HCT116 (cell line): ENCODE results near the gene PLA2G2D. TPM values are rescaled to one million over a fixed set of nuclear protein-coding genes. Genes with fewer than 3 reads are reported as not detected.

ENCODE experiments used
- ATAC-seq: fragments of 200-7000 bp; cut with Tn5 transposase; 2 replicates; pipeline ENCODE4 v1.9.1; 2020; ENCODE audit warnings: mild to moderate bottlenecking, moderate library complexity
- BruUV-seq: library from RNA; stranded (reverse); fragments of 400-500 nt; replicated peaks from 2 replicates; lab custom pipeline; 2021; lab: Mats Ljungman, UMichigan
- CTCF ChIA-PET: fragments of 300-600 bp; sonication (Branson Sonifier 250); formaldehyde crosslinking; loops from one replicate; lab custom pipeline; 2021; ENCODE audit warnings: antibody characterized with exemption; lab: Charles Lee
- POLR2A ChIA-PET: fragments of 300-600, 350-600 bp; sonication (Branson Sonifier 250); formaldehyde crosslinking; loops from one replicate; lab custom pipeline; 2021; ENCODE audit warnings: antibody characterized with exemption; lab: Charles Lee
- RAD21 ChIA-PET, 2 experiments: fragments of 300-600 bp; sonication (Branson Sonifier 250); formaldehyde crosslinking; loops; one replicate each; lab custom pipeline; 2023; ENCODE audit warnings: low total read pairs in 2 of 2; ENCODE audit not compliant: uncharacterized antibody in 2 of 2, unreplicated experiment in 2 of 2, low non-redundant PET in 1 of 2; lab: Charles Lee
- DNase-seq: peaks from one replicate; pipeline ENCODE4 v3.0.0-alpha.2; 2010; ENCODE audit warnings: low read depth, low spot score
- H2AFZ ChIP-seq: fragments of 200-600 bp; shearing (Covaris generic), sonication (generic); 2 replicates; pipeline ENCODE4 v1.6.1; 2017; ENCODE audit warnings: low read depth, mixed run types, mixed read lengths, antibody characterized with exemption, low read length; ENCODE audit not compliant: poor library complexity, severe bottlenecking
- H3K27ac ChIP-seq: 2 replicates; pipeline ENCODE4 v1.5.1; 2012; ENCODE audit warnings: low read depth, low read length
- H3K27me3 ChIP-seq: fragments of 200-600 bp; sonication (generic); 2 replicates; pipeline ENCODE4 v1.6.1; 2016; ENCODE audit warnings: mixed run types, low read length, mixed read lengths; ENCODE audit not compliant: insufficient read depth
- H3K36me3 ChIP-seq, 2 experiments: fragments of 200-500 bp in 1 of 2; fragments of 200-600 bp in 1 of 2; sonication (Bioruptor generic) in 1 of 2; sonication (generic) in 1 of 2; 2 replicates each; pipeline versions ENCODE4 v1.5.1 to v1.6.1; 2014 to 2016; ENCODE audit warnings: low read length in 2 of 2, inconsistent platforms in 1 of 2, mixed read lengths in 1 of 2, mixed run types in 1 of 2; ENCODE audit not compliant: insufficient read depth in 2 of 2, control insufficient read depth in 1 of 2
- H3K4me1 ChIP-seq, 2 experiments: fragments of 200-600 bp in 1 of 2; sonication (generic) in 1 of 2; 2 replicates each; pipeline versions ENCODE4 v1.5.1 to v1.6.1; 2012 to 2017; ENCODE audit warnings: low read length in 2 of 2, inconsistent platforms in 1 of 2, mild to moderate bottlenecking in 1 of 2, mixed read lengths in 1 of 2, mixed run types in 1 of 2, moderate library complexity in 1 of 2; ENCODE audit not compliant: insufficient read depth in 2 of 2, control insufficient read depth in 1 of 2
- H3K4me2 ChIP-seq: fragments of 200-600 bp; sonication (generic); 2 replicates; pipeline ENCODE4 v1.6.1; 2017; ENCODE audit warnings: mixed run types, low read length, mixed read lengths
- H3K4me3 ChIP-seq, 2 experiments: fragments of 200-600 bp in 1 of 2; sonication (generic) in 1 of 2; replicated peaks in 1 of 2; 2 replicates each; pipeline ENCODE4 v1.5.1; 2011 to 2016; ENCODE audit warnings: low read length in 2 of 2, control low read depth in 1 of 2, low read depth in 1 of 2, mild to moderate bottlenecking in 1 of 2, mixed read lengths in 1 of 2, mixed run types in 1 of 2
- H3K79me2 ChIP-seq: fragments of 200-600 bp; sonication (generic); 2 replicates; pipeline ENCODE4 v1.6.1; 2017; ENCODE audit warnings: mild to moderate bottlenecking, mixed run types, low read length, moderate library complexity, mixed read lengths; ENCODE audit not compliant: insufficient read depth
- H3K9ac ChIP-seq: fragments of 200-600 bp; sonication (generic); 2 replicates; pipeline ENCODE4 v1.6.1; 2016; ENCODE audit warnings: low read length, mixed read lengths
- H3K9me2 ChIP-seq: fragments of 200-600 bp; sonication (generic), shearing (Covaris generic); 2 replicates; pipeline ENCODE4 v1.6.1; 2017; ENCODE audit warnings: mixed run types, mild to moderate bottlenecking, moderate library complexity; ENCODE audit not compliant: insufficient read depth
- H3K9me3 ChIP-seq, 2 experiments: fragments of 200-500 bp in 1 of 2; fragments of 200-600 bp in 1 of 2; sonication (Bioruptor generic) in 1 of 2; sonication (generic) in 1 of 2; 2 replicates each; pipeline ENCODE4 v1.6.1; 2014 to 2017; ENCODE audit warnings: low read length in 2 of 2, mixed read lengths in 2 of 2, inconsistent platforms in 1 of 2, low read depth in 1 of 2, mild to moderate bottlenecking in 1 of 2, mixed run types in 1 of 2, moderate library complexity in 1 of 2; ENCODE audit not compliant: control insufficient read depth in 1 of 2, insufficient read depth in 1 of 2
- H4K20me1 ChIP-seq: fragments of 200-600 bp; sonication (generic), shearing (Covaris generic); 2 replicates; pipeline ENCODE4 v1.6.1; 2017; ENCODE audit warnings: mixed run types, mild to moderate bottlenecking, moderate library complexity; ENCODE audit not compliant: insufficient read depth
- CBX3 ChIP-seq: IDR thresholded peaks from 2 replicates; pipeline ENCODE4 v1.6.1; 2012; ENCODE audit warnings: low read depth
- CEBPB ChIP-seq: IDR thresholded peaks from 2 replicates; pipeline ENCODE4 v1.6.1; 2012; ENCODE audit warnings: low read depth
- CTCF ChIP-seq, 3 experiments: fragments of 200-600 bp in 1 of 3; sonication (generic) in 1 of 3; IDR thresholded peaks in 2 of 3; conservative IDR thresholded peaks in 1 of 3; 2 replicates each; pipeline ENCODE4 v1.5.1; 2012 to 2017; ENCODE audit warnings: low read depth in 2 of 3, low read length in 2 of 3, antibody characterized with exemption in 1 of 3, borderline replicate concordance in 1 of 3, control low read depth in 1 of 3, mild to moderate bottlenecking in 1 of 3, mixed read lengths in 1 of 3, mixed run types in 1 of 3, moderate library complexity in 1 of 3; ENCODE audit not compliant: insufficient read depth in 1 of 3
- EGR1 ChIP-seq: IDR thresholded peaks from 2 replicates; pipeline ENCODE4 v1.6.1; 2012; ENCODE audit warnings: low read depth
- EZH2phosphoT487 ChIP-seq: fragments of 200-600 bp; IDR thresholded peaks from 2 replicates; pipeline ENCODE4 v1.6.1; 2018; ENCODE audit warnings: antibody characterized with exemption, borderline replicate concordance
- FOSL1 ChIP-seq: IDR thresholded peaks from 2 replicates; pipeline ENCODE4 v1.6.1; 2012; ENCODE audit warnings: low read depth
- JUND ChIP-seq: IDR thresholded peaks from 2 replicates; pipeline ENCODE4 v1.6.1; 2012
- POLR2A ChIP-seq: IDR thresholded peaks from 2 replicates; pipeline ENCODE4 v1.7.0; 2011; ENCODE audit warnings: borderline replicate concordance; ENCODE audit not compliant: insufficient read depth, insufficient read length; ENCODE audit errors: extremely low read depth
- POLR2AphosphoS5 ChIP-seq: IDR thresholded peaks from 2 replicates; pipeline ENCODE4 v1.6.1; 2011; ENCODE audit warnings: mild to moderate bottlenecking, low read depth, low read length, moderate library complexity
- RAD21 ChIP-seq: IDR thresholded peaks from 2 replicates; pipeline ENCODE4 v1.6.1; 2012; ENCODE audit warnings: low read depth, mild to moderate bottlenecking
- TCF7L2 ChIP-seq: IDR thresholded peaks from 2 replicates; pipeline ENCODE4 v1.7.0; 2011; ENCODE audit warnings: borderline replicate concordance, inconsistent platforms; ENCODE audit not compliant: insufficient read depth, insufficient read length; ENCODE audit errors: extremely low read depth
- YY1 ChIP-seq: IDR thresholded peaks from 2 replicates; pipeline ENCODE4 v1.6.1; 2011; ENCODE audit warnings: low read length, low read depth, moderate library complexity, mild to moderate bottlenecking; ENCODE audit not compliant: insufficient replicate concordance; ENCODE audit errors: extremely low read depth
- intact Hi-C: fragments of 100-400 bp; cut with micrococcal nuclease; formaldehyde crosslinking; loops from 2 replicates; pipeline ENCODE4 v1.10.0; 2022
- total RNA-seq: library from RNA; stranded (reverse); gene quantifications from one replicate; pipeline ENCODE4 v1.2.1, GENCODE V29; 2021; ENCODE audit not compliant: unreplicated experiment
- TF ChIP-seq, protein P1 (sequence below): IDR thresholded peaks from 2 replicates; pipeline ENCODE4 v1.6.1; 2011; ENCODE audit warnings: mild to moderate bottlenecking, low read length, moderate library complexity; ENCODE audit not compliant: insufficient replicate concordance; ENCODE audit errors: extremely low read depth
- TF ChIP-seq, protein P2 (sequence below): IDR thresholded peaks from 2 replicates; pipeline ENCODE4 v1.6.1; 2012

Gene PLA2G2D
- total RNA-seq, 1 experiment from 2014 or later: not detected

GRCh38 chr1:20167126-20167525 is 47.8 kb upstream of the PLA2G2D start:
- CTCF ChIA-PET: no interaction called here
- H3K4me3 ChIP-seq: no peak overlapping the region
- H4K20me1 ChIP-seq: no peaks in the 10 kb centered on the region
- no peaks in the 10 kb centered on the region for H3K9me3 ChIP-seq
- no TSS peak for BruUV-seq
- no peak overlapping the region for H3K4me2 ChIP-seq
- no peak for TF ChIP-seq RAD21
- no peak for TF ChIP-seq POLR2A
- TF ChIP-seq POLR2AphosphoS5: no peak
- no peak for TF ChIP-seq CBX3
- no peak for TF ChIP-seq EZH2phosphoT487
- H3K36me3 ChIP-seq: no peaks in the 10 kb centered on the region
- intact Hi-C loops: loop anchor here (5.0 kb wide), 1 partner anchor 325 kb away; no protein-coding TSS in a partner anchor
- H3K27me3 ChIP-seq: no peaks in the 10 kb centered on the region
- DNase-seq (no peak), ATAC-seq (no peak)
- no peak overlapping the region for H2AFZ ChIP-seq
- no peaks in the 10 kb centered on the region for H3K9me2 ChIP-seq
- H3K4me1 ChIP-seq: peaks cover 0 to 10% of the 10 kb centered on the region in 2 experiments; a peak in 2 of 4 replicates
- RAD21 ChIA-PET: no interaction called here
- no peaks in the 10 kb centered on the region for H3K79me2 ChIP-seq
- H3K27ac ChIP-seq: no peak overlapping the region
- POLR2A ChIA-PET: no interaction called here
- H3K9ac ChIP-seq: no peak overlapping the region

DNA sequence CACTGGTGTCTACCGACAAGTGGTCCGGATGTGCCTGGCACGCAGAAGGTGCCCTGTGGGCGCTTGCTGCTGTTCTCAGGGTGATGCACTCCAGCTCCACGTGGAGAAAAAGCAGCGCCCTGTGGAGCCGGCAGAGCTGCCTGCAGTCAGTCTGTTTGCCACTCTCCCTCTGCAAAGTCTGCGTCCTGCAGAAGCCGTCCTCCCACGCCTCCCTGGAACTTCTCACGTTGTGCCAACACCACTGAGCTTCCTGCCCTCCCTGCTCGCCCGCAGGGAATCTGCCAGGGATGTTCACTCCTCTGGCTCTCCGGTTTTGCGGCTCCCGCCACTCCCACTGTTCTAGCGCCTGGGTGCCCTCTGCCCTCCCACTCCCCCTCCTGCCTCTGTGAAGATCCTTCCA is 46.7 kb upstream of the PLA2G2D start:
- BruUV-seq: no TSS peak

More for the DNA sequence above, 46.7 kb upstream of the PLA2G2D start:
- H4K20me1 ChIP-seq: no peaks in the 10 kb centered on the region
- H3K4me2 ChIP-seq: no peak overlapping the region
- H2AFZ ChIP-seq: no peak overlapping the region
- DNase-seq (no peak), ATAC-seq (no peak)
- H3K9me2 ChIP-seq: no peaks in the 10 kb centered on the region
- POLR2A ChIA-PET: no interaction called here
- H3K4me1 ChIP-seq: peaks cover 0 to 4% of the 10 kb centered on the region in 2 experiments; a peak in 1 of 4 replicates
- CTCF ChIA-PET: interaction anchor here (0.9 to 1.1 kb wide), 2 partner anchors 13 to 27 kb away, joined by 3 read pairs; no protein-coding TSS in a partner anchor
- no peaks in the 10 kb centered on the region for H3K36me3 ChIP-seq
- H3K4me3 ChIP-seq: no peak overlapping the region
- H3K9ac ChIP-seq: no peak overlapping the region
- intact Hi-C loops: loop anchor here (5.0 kb wide), 1 partner anchor 326 kb away; no protein-coding TSS in a partner anchor
- H3K27ac ChIP-seq: no peak overlapping the region
- peaks cover 0 to 3% of the 10 kb centered on the region in 2 experiments; a peak in 1 of 4 replicates for H3K9me3 ChIP-seq
- no peaks in the 10 kb centered on the region for H3K79me2 ChIP-seq
- TF ChIP-seq FOSL1 (no peak), CEBPB (no peak), CTCF (IDR thresholded peaks at IDR 0.05 in 2 of 3, conservative IDR thresholded peaks at IDR 0.05 in 1 of 3; ENCODE audit: borderline replicate concordance in 1 of 3, insufficient read depth in 1 of 3, low read depth in 2 of 3, low read length in 2 of 3) (no peak), JUND (no peak), YY1 (no peak), EGR1 (no peak), TCF7L2 (no peak), CBX3 (no peak), POLR2A (no peak), RAD21 (no peak)
- TF ChIP-seq, protein P1, sequence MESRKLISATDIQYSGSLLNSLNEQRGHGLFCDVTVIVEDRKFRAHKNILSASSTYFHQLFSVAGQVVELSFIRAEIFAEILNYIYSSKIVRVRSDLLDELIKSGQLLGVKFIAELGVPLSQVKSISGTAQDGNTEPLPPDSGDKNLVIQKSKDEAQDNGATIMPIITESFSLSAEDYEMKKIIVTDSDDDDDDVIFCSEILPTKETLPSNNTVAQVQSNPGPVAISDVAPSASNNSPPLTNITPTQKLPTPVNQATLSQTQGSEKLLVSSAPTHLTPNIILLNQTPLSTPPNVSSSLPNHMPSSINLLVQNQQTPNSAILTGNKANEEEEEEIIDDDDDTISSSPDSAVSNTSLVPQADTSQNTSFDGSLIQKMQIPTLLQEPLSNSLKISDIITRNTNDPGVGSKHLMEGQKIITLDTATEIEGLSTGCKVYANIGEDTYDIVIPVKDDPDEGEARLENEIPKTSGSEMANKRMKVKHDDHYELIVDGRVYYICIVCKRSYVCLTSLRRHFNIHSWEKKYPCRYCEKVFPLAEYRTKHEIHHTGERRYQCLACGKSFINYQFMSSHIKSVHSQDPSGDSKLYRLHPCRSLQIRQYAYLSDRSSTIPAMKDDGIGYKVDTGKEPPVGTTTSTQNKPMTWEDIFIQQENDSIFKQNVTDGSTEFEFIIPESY: no peak
- TF ChIP-seq, protein P2, sequence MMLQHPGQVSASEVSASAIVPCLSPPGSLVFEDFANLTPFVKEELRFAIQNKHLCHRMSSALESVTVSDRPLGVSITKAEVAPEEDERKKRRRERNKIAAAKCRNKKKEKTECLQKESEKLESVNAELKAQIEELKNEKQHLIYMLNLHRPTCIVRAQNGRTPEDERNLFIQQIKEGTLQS: no peak
- H3K27me3 ChIP-seq: no peaks in the 10 kb centered on the region
- RAD21 ChIA-PET: no interaction called here
